ENCODE measurements around the gene MYBL2. TPM values are rescaled to one million over a fixed set of nuclear protein-coding genes. Genes with fewer than 3 reads are reported as not detected.

MYBL2 gene
- total RNA-seq, 2 donors from 2014 or later, result 139 to 182 TPM

- no peak overlapping the region for H3K4me3 Mint-ChIP-seq
- H3K27ac Mint-ChIP-seq, result no peak overlapping the region
- Histone ChIP-seq H3K4me1 (ENCODE audit: control insufficient read depth, insufficient read depth, low read length) (no peaks in the 10 kb centered on the region), H3K27ac (ENCODE audit: low read depth, low read length) (no peak overlapping the region), H3K27me3 (ENCODE audit: control insufficient read depth, insufficient read depth, low read length, poor library complexity, severe bottlenecking) (no peaks in the 10 kb centered on the region), H3K4me3 (ENCODE audit: low read length) (no peak overlapping the region), H3K36me3 (ENCODE audit: control insufficient read depth, insufficient read depth, low read length) (peaks cover 44% of the 10 kb centered on the region), H3K9me3 (ENCODE audit: control insufficient read depth, low read length) (no peaks in the 10 kb centered on the region), H3K9ac (ENCODE audit: extremely low read depth, low read length, poor library complexity, severe bottlenecking) (no peak overlapping the region)
- no peak for DNase-seq
- no peaks in the 10 kb centered on the region for H3K4me1 Mint-ChIP-seq
- peaks cover 49% of the 10 kb centered on the region for H3K36me3 Mint-ChIP-seq (ENCODE audit: low read depth)
- 93 to 95% methylated on average over 7 to 8 of the region's 8 CpGs for WGBS, 2 experiments (ENCODE audit: insufficient coverage in 1 of 2, insufficient read length in 1 of 2)
- TF ChIP-seq, protein P1, sequence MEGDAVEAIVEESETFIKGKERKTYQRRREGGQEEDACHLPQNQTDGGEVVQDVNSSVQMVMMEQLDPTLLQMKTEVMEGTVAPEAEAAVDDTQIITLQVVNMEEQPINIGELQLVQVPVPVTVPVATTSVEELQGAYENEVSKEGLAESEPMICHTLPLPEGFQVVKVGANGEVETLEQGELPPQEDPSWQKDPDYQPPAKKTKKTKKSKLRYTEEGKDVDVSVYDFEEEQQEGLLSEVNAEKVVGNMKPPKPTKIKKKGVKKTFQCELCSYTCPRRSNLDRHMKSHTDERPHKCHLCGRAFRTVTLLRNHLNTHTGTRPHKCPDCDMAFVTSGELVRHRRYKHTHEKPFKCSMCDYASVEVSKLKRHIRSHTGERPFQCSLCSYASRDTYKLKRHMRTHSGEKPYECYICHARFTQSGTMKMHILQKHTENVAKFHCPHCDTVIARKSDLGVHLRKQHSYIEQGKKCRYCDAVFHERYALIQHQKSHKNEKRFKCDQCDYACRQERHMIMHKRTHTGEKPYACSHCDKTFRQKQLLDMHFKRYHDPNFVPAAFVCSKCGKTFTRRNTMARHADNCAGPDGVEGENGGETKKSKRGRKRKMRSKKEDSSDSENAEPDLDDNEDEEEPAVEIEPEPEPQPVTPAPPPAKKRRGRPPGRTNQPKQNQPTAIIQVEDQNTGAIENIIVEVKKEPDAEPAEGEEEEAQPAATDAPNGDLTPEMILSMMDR (conservative IDR thresholded peaks at IDR 0.05), result no peak
- H3K9me3 Mint-ChIP-seq, result no peaks in the 10 kb centered on the region
- H3K27me3 Mint-ChIP-seq (ENCODE audit: insufficient read depth), result no peaks in the 10 kb centered on the region
Observed at GRCh38 chr20:43695571-43695970, 28.7 kb downstream of the MYBL2 start.

DNA sequence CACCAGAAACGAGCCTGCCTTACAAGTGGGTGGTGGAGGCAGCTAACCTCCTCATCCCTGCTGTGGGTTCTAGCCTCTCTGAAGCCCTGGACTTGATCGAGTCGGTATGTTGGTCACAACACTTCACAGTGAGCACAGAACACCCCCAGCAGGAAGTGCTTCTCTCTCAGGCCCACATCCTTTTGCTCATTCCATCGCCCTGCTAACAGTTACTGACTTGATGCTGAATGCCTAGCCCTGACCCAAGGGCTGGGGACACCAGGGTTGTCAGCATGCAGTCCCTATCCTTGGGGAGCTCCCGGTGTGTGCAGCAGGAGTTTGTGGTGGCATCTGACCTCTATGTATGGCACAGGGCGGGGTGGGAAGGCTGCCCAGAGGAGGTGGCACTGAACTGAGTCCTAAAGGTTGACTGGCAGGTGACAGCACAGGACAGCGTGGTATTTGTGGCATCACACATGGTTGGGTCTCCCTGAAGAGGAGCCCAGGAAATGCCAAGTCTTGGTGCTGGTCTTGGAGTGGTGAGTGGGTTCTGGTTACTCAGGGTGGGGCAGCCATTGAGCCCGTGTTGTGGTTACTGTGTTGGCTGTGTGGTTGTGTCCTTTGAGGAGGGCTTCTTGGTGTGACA, 33.1 kb downstream of the MYBL2 start:
- 91 to 93% methylated on average over 7 to 8 of the region's 8 CpGs for WGBS, 2 experiments (ENCODE audit: insufficient coverage in 1 of 2, insufficient read length in 1 of 2)
- Histone ChIP-seq H3K4me3 (ENCODE audit: low read length) (no peak overlapping the region), H3K9ac (ENCODE audit: extremely low read depth, low read length, poor library complexity, severe bottlenecking) (no peak overlapping the region), H3K27me3 (ENCODE audit: control insufficient read depth, insufficient read depth, low read length, poor library complexity, severe bottlenecking) (no peaks in the 10 kb centered on the region), H3K9me3 (ENCODE audit: control insufficient read depth, low read length) (no peaks in the 10 kb centered on the region), H3K36me3 (ENCODE audit: control insufficient read depth, insufficient read depth, low read length) (peaks cover 63% of the 10 kb centered on the region), H3K27ac (ENCODE audit: low read depth, low read length) (no peak overlapping the region), H3K4me1 (ENCODE audit: control insufficient read depth, insufficient read depth, low read length) (no peaks in the 10 kb centered on the region)
- no peak for DNase-seq
- Mint-ChIP-seq H3K4me3 (no peak overlapping the region), H3K36me3 (ENCODE audit: low read depth) (peaks cover 58% of the 10 kb centered on the region), H3K27ac (peak overlapping the region; percentile 48), H3K9me3 (no peaks in the 10 kb centered on the region), H3K27me3 (ENCODE audit: insufficient read depth) (no peaks in the 10 kb centered on the region), H3K4me1 (no peaks in the 10 kb centered on the region)
- TF ChIP-seq, protein P1 (conservative IDR thresholded peaks at IDR 0.05), result no peak

GRCh38 chr20:43700627-43701026, 33.7 kb downstream of the MYBL2 start:
- Histone ChIP-seq H3K9ac (ENCODE audit: extremely low read depth, low read length, poor library complexity, severe bottlenecking) (no peak overlapping the region), H3K27me3 (ENCODE audit: control insufficient read depth, insufficient read depth, low read length, poor library complexity, severe bottlenecking) (no peaks in the 10 kb centered on the region), H3K9me3 (ENCODE audit: control insufficient read depth, low read length) (no peaks in the 10 kb centered on the region), H3K4me3 (ENCODE audit: low read length) (no peak overlapping the region), H3K4me1 (ENCODE audit: control insufficient read depth, insufficient read depth, low read length) (no peaks in the 10 kb centered on the region), H3K36me3 (ENCODE audit: control insufficient read depth, insufficient read depth, low read length) (peaks cover 66% of the 10 kb centered on the region), H3K27ac (ENCODE audit: low read depth, low read length) (no peak overlapping the region)
- no peak for DNase-seq
- TF ChIP-seq, protein P1 (conservative IDR thresholded peaks at IDR 0.05), result no peak
- no peaks in the 10 kb centered on the region for H3K27me3 Mint-ChIP-seq (ENCODE audit: insufficient read depth)
- no peak overlapping the region for H3K27ac Mint-ChIP-seq
- H3K4me1 Mint-ChIP-seq, result no peaks in the 10 kb centered on the region
- no peak overlapping the region for H3K4me3 Mint-ChIP-seq
- H3K36me3 Mint-ChIP-seq (ENCODE audit: low read depth), result peaks cover 57% of the 10 kb centered on the region
- no peaks in the 10 kb centered on the region for H3K9me3 Mint-ChIP-seq
- WGBS, 2 experiments (ENCODE audit: insufficient coverage in 1 of 2, insufficient read length in 1 of 2), result 96 to 100% methylated on average over 4 to 8 of the region's 8 CpGs

Data from endodermal cell (in vitro differentiated cells).